GM23338 (cell line): ENCODE measurements around the gene KAZALD1. TPM values are rescaled to one million over a fixed set of nuclear protein-coding genes. Genes with fewer than 3 reads are reported as not detected.

Experiments
- ATAC-seq: fragments of 200-7000 bp; cut with Tn5 transposase; 3 replicates; pipeline ENCODE4 v1.9.1; 2020
- DNase-seq: peaks from one replicate; pipeline ENCODE4 v3.0.0-alpha.2; 2015; ENCODE audit warnings: low spot score
- H2AFZ ChIP-seq: fragments of 200-600 bp; sonication (generic); 2 replicates; pipeline ENCODE4 v1.8.0; 2016; ENCODE audit warnings: antibody characterized with exemption, mild to moderate bottlenecking, moderate library complexity
- H3F3A ChIP-seq: fragments of 200-600 bp; sonication (generic); replicated peaks from 2 replicates; pipeline ENCODE4 v1.8.0; 2017; ENCODE audit warnings: antibody characterized with exemption, mixed run types, low read depth
- H3K27ac ChIP-seq: fragments of 200-600 bp; sonication (generic); 2 replicates; pipeline ENCODE4 v1.6.1; 2016; ENCODE audit warnings: low read depth
- H3K27me3 ChIP-seq: fragments of 200-600 bp; sonication (generic); 2 replicates; pipeline ENCODE4 v1.8.0; 2016; ENCODE audit warnings: mild to moderate bottlenecking, mixed run types, moderate library complexity; ENCODE audit not compliant: insufficient read depth
- H3K36me3 ChIP-seq: fragments of 200-600 bp; sonication (generic); 2 replicates; pipeline ENCODE4 v1.8.0; 2016; ENCODE audit warnings: mild to moderate bottlenecking; ENCODE audit not compliant: insufficient read depth
- H3K4me1 ChIP-seq: fragments of 200-600 bp; sonication (generic); 2 replicates; pipeline ENCODE4 v1.8.0; 2016; ENCODE audit warnings: mild to moderate bottlenecking, moderate library complexity; ENCODE audit not compliant: insufficient read depth
- H3K4me2 ChIP-seq: fragments of 200-600 bp; sonication (generic); 2 replicates; pipeline ENCODE4 v1.7.1; 2017; ENCODE audit warnings: mixed run types
- H3K4me3 ChIP-seq: fragments of 200-600 bp; sonication (generic); 2 replicates; pipeline ENCODE4 v1.6.1; 2016; ENCODE audit warnings: mixed run types
- H3K79me2 ChIP-seq: fragments of 200-600 bp; sonication (generic); replicated peaks from 2 replicates; pipeline ENCODE4 v1.8.0; 2017; ENCODE audit warnings: mild to moderate bottlenecking; ENCODE audit not compliant: insufficient read depth
- H3K9me2 ChIP-seq: fragments of 200-600 bp; sonication (generic); 2 replicates; pipeline ENCODE4 v1.8.0; 2017; ENCODE audit not compliant: insufficient read depth
- H4K20me1 ChIP-seq: fragments of 200-600 bp; sonication (generic); replicated peaks from 2 replicates; pipeline ENCODE4 v1.8.0; 2017; ENCODE audit warnings: mild to moderate bottlenecking; ENCODE audit not compliant: insufficient read depth
- H3K27ac Mint-ChIP-seq: 2 replicates; pipeline ENCODE4 v1.8.0; 2020; ENCODE audit warnings: inconsistent platforms, mild to moderate bottlenecking, moderate library complexity, mixed read lengths
- H3K27me3 Mint-ChIP-seq: 3 replicates; pipeline ENCODE4 v1.8.0; 2022; ENCODE audit warnings: low read depth, mild to moderate bottlenecking, moderate library complexity, mixed read lengths, inconsistent platforms; ENCODE audit not compliant: insufficient read depth, poor library complexity
- H3K36me3 Mint-ChIP-seq: 3 replicates; pipeline ENCODE4 v1.8.0; 2021; ENCODE audit warnings: low read depth, mild to moderate bottlenecking, inconsistent platforms, moderate library complexity, mixed read lengths
- H3K4me1 Mint-ChIP-seq: 3 replicates; pipeline ENCODE4 v1.8.0; 2020; ENCODE audit warnings: mild to moderate bottlenecking, inconsistent platforms, mixed read lengths
- H3K4me3 Mint-ChIP-seq: 3 replicates; pipeline ENCODE4 v1.8.0; 2021; ENCODE audit warnings: moderate library complexity, mild to moderate bottlenecking, inconsistent platforms, mixed read lengths
- H3K9me3 Mint-ChIP-seq: 3 replicates; pipeline ENCODE4 v1.8.0; 2020; ENCODE audit warnings: moderate library complexity, mild to moderate bottlenecking, inconsistent platforms, mixed read lengths
- CREB1 ChIP-seq: fragments of 250-450 bp; sonication (Bioruptor Pico); IDR thresholded peaks from 2 replicates; pipeline ENCODE4 v1.5.0; 2020; ENCODE audit warnings: low read depth, mild to moderate bottlenecking, moderate library complexity
- EZH2 ChIP-seq: fragments of 200-600 bp; sonication (generic); IDR thresholded peaks from one replicate; pipeline ENCODE4 v1.8.0; 2017; ENCODE audit warnings: antibody characterized with exemption, mild to moderate bottlenecking, low read depth; ENCODE audit not compliant: unreplicated experiment
- EZH2phosphoT487 ChIP-seq: fragments of 200-600 bp; sonication (generic); IDR thresholded peaks from one replicate; pipeline ENCODE4 v1.8.1; 2018; ENCODE audit warnings: antibody characterized with exemption; ENCODE audit not compliant: unreplicated experiment
- JUNB ChIP-seq: IDR thresholded peaks from one replicate; pipeline ENCODE4 v1.6.1; 2016; ENCODE audit warnings: antibody characterized with exemption; ENCODE audit not compliant: unreplicated experiment
- NANOG ChIP-seq: IDR thresholded peaks from 2 replicates; pipeline ENCODE4 v1.6.1; 2016; ENCODE audit warnings: antibody characterized with exemption, borderline replicate concordance
- POLR2AphosphoS5 ChIP-seq: IDR thresholded peaks from 2 replicates; pipeline ENCODE4 v1.6.1; 2016; ENCODE audit warnings: antibody characterized with exemption, low read depth
- REST ChIP-seq: IDR thresholded peaks from one replicate; pipeline ENCODE4 v1.6.1; 2018; ENCODE audit warnings: antibody characterized with exemption; ENCODE audit not compliant: unreplicated experiment
- STAT1 ChIP-seq: IDR thresholded peaks from one replicate; pipeline ENCODE4 v1.6.1; 2016; ENCODE audit warnings: antibody characterized with exemption; ENCODE audit not compliant: unreplicated experiment
- ZNF114 ChIP-seq: fragments of 250-450 bp; sonication (Bioruptor Pico); IDR thresholded peaks from 2 replicates; pipeline ENCODE4 v1.5.0; 2020; ENCODE audit warnings: mild to moderate bottlenecking, moderate library complexity
- ZNF331 ChIP-seq: fragments of 250-450 bp; sonication (Bioruptor Pico); IDR thresholded peaks from 2 replicates; pipeline ENCODE4 v1.5.0; 2020; ENCODE audit warnings: low read depth, mild to moderate bottlenecking, moderate library complexity
- ZNF462 ChIP-seq: fragments of 250-450 bp; sonication (Bioruptor Pico); IDR thresholded peaks from 2 replicates; pipeline ENCODE4 v1.5.0; 2020; ENCODE audit warnings: mild to moderate bottlenecking, moderate library complexity
- polyA plus RNA-seq: library from polyadenylated mRNA; unstranded; fragments of >200 nt; fragmentation: Nextera tagmentation; extraction: Ambion mirVana; gene quantifications from 2 replicates; pipeline ENCODE4 v1.2.1, GENCODE V29; 2016
- total RNA-seq: library from RNA; depleted of rRNA; stranded (reverse); fragments of >200 nt; shearing (Covaris generic); gene quantifications from 2 replicates; pipeline ENCODE4 v1.2.3, GENCODE V29; 2014
- TF ChIP-seq, protein P1 (sequence below), 2 experiments: fragments of 200-600 bp in 1 of 2; sonication (generic) in 1 of 2; conservative IDR thresholded peaks; 2 replicates each; pipeline versions ENCODE4 v1.5.1 to v1.6.1; 2016 to 2017; ENCODE audit warnings: antibody characterized with exemption in 2 of 2, low read depth in 2 of 2, mild to moderate bottlenecking in 2 of 2, moderate library complexity in 1 of 2
- TF ChIP-seq, protein P2 (sequence below): IDR thresholded peaks from 2 replicates; pipeline ENCODE4 v1.6.1; 2016; ENCODE audit warnings: antibody characterized with exemption

Gene KAZALD1
- total and polyA plus RNA-seq, 2 experiments from 2014 or later, result 0.27 to 1.3 TPM

DNA sequence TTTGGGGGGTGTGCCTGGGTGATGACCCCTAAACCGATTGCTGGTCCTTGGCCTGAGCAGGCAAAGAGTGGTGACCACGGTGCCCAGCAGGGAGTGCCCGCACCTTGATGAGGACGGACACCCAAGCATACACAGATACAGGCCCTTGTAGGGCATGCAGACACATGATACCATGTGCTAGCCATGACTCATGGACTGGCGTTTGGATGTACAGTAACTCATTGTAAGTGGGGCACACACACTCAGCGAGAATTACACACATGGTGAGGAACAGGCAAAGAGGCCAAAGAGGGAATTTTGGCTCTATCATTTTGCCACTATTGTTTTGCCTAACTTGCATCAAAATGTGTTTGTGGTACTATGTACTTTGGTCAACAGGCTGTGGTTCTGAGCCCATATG, 24.1 kb downstream of the KAZALD1 start:
- Histone ChIP-seq H3F3A (no peaks in the 10 kb centered on the region), H3K9me2 (no peaks in the 10 kb centered on the region), H3K36me3 (no peaks in the 10 kb centered on the region), H3K27me3 (peaks cover 16% of the 10 kb centered on the region; the same call in 1 of the 2 replicates), H4K20me1 (0 out of 2 replicates have a peak, but pooled peaks cover 4% of the 10 kb centered on the region), H3K79me2 (no peaks in the 10 kb centered on the region), H3K4me3 (no peak overlapping the region), H3K4me2 (no peak overlapping the region), H2AFZ (no peak overlapping the region), H3K4me1 (no peaks in the 10 kb centered on the region), H3K27ac (no peak overlapping the region)
- Mint-ChIP-seq H3K4me1 (no peaks in the 10 kb centered on the region), H3K36me3 (no peaks in the 10 kb centered on the region), H3K27me3 (peaks cover 8% of the 10 kb centered on the region), H3K4me3 (no peak overlapping the region), H3K9me3 (no peaks in the 10 kb centered on the region), H3K27ac (no peak overlapping the region)
- no peak for TF ChIP-seq STAT1
- TF ChIP-seq JUNB, result no peak
- TF ChIP-seq EZH2, result no peak
- TF ChIP-seq ZNF462 (CRISPR knock-in tag), result no peak
- no peak for TF ChIP-seq REST
- TF ChIP-seq POLR2AphosphoS5, result no peak
- no peak for TF ChIP-seq CREB1 (CRISPR knock-in tag)
- TF ChIP-seq, protein P1, sequence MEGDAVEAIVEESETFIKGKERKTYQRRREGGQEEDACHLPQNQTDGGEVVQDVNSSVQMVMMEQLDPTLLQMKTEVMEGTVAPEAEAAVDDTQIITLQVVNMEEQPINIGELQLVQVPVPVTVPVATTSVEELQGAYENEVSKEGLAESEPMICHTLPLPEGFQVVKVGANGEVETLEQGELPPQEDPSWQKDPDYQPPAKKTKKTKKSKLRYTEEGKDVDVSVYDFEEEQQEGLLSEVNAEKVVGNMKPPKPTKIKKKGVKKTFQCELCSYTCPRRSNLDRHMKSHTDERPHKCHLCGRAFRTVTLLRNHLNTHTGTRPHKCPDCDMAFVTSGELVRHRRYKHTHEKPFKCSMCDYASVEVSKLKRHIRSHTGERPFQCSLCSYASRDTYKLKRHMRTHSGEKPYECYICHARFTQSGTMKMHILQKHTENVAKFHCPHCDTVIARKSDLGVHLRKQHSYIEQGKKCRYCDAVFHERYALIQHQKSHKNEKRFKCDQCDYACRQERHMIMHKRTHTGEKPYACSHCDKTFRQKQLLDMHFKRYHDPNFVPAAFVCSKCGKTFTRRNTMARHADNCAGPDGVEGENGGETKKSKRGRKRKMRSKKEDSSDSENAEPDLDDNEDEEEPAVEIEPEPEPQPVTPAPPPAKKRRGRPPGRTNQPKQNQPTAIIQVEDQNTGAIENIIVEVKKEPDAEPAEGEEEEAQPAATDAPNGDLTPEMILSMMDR (conservative IDR thresholded peaks at IDR 0.05; ENCODE audit: low read depth in 2 of 2), result no peak
- no peak for TF ChIP-seq ZNF114 (CRISPR knock-in tag)
- no peak for TF ChIP-seq EZH2phosphoT487
- TF ChIP-seq, protein P2, sequence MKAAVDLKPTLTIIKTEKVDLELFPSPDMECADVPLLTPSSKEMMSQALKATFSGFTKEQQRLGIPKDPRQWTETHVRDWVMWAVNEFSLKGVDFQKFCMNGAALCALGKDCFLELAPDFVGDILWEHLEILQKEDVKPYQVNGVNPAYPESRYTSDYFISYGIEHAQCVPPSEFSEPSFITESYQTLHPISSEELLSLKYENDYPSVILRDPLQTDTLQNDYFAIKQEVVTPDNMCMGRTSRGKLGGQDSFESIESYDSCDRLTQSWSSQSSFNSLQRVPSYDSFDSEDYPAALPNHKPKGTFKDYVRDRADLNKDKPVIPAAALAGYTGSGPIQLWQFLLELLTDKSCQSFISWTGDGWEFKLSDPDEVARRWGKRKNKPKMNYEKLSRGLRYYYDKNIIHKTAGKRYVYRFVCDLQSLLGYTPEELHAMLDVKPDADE, result no peak
- TF ChIP-seq NANOG, result no peak
- TF ChIP-seq ZNF331 (CRISPR knock-in tag), result no peak
- ATAC-seq (no peak), DNase-seq (no peak)
